NK-92 (cell line): ENCODE results near the gene SLC2A13.
A peak's percentile ranks its signal among the peaks of the same experiment; 100 is the strongest.

Experiments
- DNase-seq: peaks from one replicate; lab custom pipeline; 2025; ENCODE audit not compliant: unreplicated experiment; lab: John Stamatoyannopoulos, UW

Gene SLC2A13

GRCh38 chr12:40105515-40106201 is at the start of gene SLC2A13:
TSS of gene SLC2A13 (minus strand) at chr12:40106081. CDS start at chr12:40105808, 273 bp downstream.
- no peak for DNase-seq

GRCh38 chr12:40154381-40154780 is 48.5 kb upstream of the SLC2A13 start:
- no peak for DNase-seq

- no peak for DNase-seq
Observed at GRCh38 chr12:40153432-40153831, 47.6 kb upstream of the SLC2A13 start.

- DNase-seq = no peak
Observed at GRCh38 chr12:40152783-40153383, 47.0 kb upstream of the SLC2A13 start.

GRCh38 chr12:40149673-40150260 is 43.9 kb upstream of the SLC2A13 start:
- no peak for DNase-seq

GRCh38 chr12:40146800-40147797 is 41.2 kb upstream of the SLC2A13 start:
- DNase-seq = no peak

GRCh38 chr12:40145896-40146295 is 40.0 kb upstream of the SLC2A13 start:
- DNase-seq = no peak

GRCh38 chr12:40144023-40144422 is 38.1 kb upstream of the SLC2A13 start:
- no peak for DNase-seq

GRCh38 chr12:40142001-40142744 is 36.3 kb upstream of the SLC2A13 start:
- DNase-seq = no peak

GRCh38 chr12:40138526-40138925 is 32.6 kb upstream of the SLC2A13 start:
- DNase-seq = no peak

- DNase-seq = no peak
Observed at GRCh38 chr12:40137252-40137651, 31.4 kb upstream of the SLC2A13 start.

GRCh38 chr12:40127408-40127807 is 21.5 kb upstream of the SLC2A13 start:
- DNase-seq = no peak

- DNase-seq = no peak
Observed at GRCh38 chr12:40123496-40123895, 17.6 kb upstream of the SLC2A13 start.

GRCh38 chr12:40122842-40123241 is 17.0 kb upstream of the SLC2A13 start:
- DNase-seq = no peak

- no peak for DNase-seq
Observed at GRCh38 chr12:40117818-40118217, 11.9 kb upstream of the SLC2A13 start.

GRCh38 chr12:40110586-40110985 is 4.7 kb upstream of the SLC2A13 start:
- DNase-seq = no peak

GRCh38 chr12:40107803-40108620 is 2.1 kb upstream of the SLC2A13 start:
- no peak for DNase-seq

- peak; percentile 7 for DNase-seq
Observed at GRCh38 chr12:40107098-40107802, 1.4 kb upstream of the SLC2A13 start.

GRCh38 chr12:40106655-40107054 is 774 bp upstream of the SLC2A13 start:
- DNase-seq = no peak
